Effector CD4-positive, alpha-beta T cell (primary cell): ENCODE data around the gene SLC35A2.
"Not testable (repeated sequence)": the region's sequence is repeated elsewhere in the genome, so short reads cannot be mapped to it uniquely, and the experiment has no call there.

Source experiments
- DNase-seq: peaks from one replicate; pipeline ENCODE4 v3.0.0-alpha.2; 2020

Gene SLC35A2

DNA sequence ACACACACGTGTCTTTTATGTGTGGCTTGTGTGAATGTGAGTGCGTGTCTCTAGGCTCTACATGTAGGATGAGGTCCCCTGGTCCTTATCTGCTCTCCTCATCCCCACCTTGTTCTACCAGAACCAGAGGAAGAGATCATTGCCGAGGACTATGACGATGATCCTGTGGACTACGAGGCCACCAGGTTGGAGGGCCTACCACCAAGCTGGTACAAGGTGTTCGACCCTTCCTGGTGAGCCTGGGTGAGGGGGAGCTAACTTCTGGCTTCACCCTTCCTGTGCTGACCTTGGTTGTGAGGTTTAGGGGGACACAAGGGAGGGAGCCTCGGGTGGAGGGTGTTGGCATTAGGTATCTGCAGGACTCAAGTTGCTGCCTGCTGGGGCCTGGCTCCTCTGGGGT lies 10.4 kb downstream of the SLC35A2 start:
- DNase-seq, result no peak

DNA sequence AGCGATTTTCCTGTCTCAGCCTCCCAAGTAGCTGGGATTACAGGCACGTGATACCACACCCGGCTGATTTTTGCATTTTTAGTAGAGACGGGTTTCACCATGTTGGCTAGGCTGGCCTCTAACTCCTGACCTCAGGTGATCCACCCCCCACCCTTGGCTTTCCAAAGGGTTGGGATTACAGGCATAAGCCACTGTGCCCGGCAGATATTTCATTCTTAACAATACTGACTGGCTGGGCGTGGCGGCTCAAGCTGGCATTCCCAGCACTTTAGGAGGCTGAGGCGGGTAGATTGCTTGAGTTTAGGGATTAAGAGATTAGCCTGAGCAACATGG lies 12.4 kb downstream of the SLC35A2 start:
- no peak for DNase-seq

DNA sequence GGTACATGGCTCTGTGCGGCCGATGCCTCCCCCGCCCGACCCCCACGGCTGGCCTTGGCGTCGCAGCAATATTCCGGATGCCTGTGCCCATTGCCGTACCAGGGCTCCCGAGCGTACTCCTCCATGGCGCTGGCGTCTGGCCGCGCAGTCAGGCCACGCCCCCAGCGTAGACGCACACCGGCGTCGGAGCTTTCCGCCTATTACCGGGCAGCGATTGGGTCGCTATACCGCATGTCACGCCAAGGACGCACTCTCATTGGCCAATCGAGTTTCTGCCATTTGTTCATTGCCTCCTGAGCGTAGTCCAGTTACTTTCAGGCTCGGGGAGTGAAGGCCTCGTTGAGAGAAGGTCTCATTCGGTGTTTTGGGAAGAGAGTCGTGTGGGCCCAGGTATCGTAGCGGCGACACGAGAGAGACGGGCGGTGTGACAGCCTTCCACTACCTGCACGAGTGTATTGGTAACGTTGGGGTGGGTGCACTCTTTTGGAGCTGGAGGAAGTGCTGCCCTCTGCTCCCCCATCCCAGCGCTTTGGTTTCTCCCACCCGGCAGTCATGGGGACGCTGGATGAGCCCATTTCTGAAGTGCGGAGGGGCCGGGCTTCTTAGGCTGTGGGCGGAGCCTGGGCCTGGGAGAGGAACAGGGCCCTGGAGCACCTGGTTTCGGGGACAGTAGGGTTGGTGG lies 13.7 kb downstream of the SLC35A2 start, which contains the start of the genes PQBP1 and TIMM17B:
Gene PQBP1 (plus strand): TSS at position 306 of the 682 bp plus-strand sequence. CDS start 580 bp downstream, outside the sequence.
Gene TIMM17B (minus strand): TSS at position 144 of the 682 bp plus-strand sequence. CDS start 19 bp downstream, at position 125.
- peak; percentile 81 for DNase-seq

DNA sequence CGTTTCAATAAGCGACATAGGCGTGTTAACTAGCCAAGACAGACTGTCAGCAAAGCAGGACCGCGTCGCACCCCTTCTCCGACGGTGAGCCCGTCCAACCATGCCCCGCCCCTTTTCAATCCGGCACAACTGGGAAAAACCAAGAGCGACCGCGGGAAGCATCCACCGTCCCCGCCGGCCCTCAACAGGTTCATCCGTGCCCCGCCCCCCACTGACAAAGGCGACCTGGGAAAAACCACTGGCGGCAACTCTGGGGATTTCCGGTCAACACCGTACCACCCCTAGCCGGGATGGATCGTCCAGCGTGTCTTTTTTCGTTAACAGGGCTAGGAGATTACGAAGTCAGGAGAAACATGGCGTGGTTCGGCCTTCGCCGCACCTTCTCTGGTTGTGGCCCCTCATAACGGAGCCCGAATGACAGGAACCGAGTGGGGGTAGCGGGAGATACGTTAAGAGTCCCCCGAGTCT lies 14.3 kb downstream of the SLC35A2 start:
- DNase-seq, result peak; percentile 50

DNA sequence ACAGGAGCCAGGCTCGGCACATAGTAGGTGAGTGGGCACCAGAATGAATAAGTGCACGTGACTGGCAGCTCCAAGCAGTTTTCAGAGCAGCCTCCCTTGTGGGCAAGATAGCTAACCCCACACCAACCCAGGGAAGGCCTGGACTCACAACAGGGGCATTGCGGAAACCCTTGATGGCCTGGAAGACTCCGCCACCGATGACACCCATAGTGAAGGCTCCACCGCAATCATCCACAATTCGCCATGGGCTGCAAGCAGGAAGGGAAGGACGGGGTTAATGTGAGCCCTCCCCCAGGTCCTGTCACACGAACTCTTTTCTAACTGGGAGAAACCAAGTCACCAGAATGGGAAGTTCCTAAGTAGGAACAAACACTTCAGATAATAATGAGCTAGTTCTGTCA lies 14.8 kb downstream of the SLC35A2 start:
- DNase-seq, result no peak

DNA sequence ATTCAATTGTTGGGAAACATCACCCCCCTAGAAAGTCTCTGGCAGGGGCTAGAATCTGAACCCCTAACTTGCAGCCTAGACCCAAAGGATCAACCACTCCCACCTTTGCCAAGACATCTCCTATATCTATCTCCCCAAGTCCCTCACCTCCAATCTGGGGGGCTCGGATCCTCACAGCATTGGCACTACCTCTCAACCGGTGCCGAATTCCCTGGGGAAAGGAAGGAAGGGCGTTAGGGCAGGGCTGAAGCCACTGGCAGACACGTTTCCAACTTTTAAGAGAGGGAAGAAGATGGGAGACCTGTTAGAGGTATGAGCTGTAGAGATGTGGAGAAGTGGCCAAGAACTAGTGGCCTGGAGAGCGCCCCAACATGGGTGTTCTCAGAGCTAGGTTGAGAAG lies 16.6 kb downstream of the SLC35A2 start:
- no peak for DNase-seq

DNA sequence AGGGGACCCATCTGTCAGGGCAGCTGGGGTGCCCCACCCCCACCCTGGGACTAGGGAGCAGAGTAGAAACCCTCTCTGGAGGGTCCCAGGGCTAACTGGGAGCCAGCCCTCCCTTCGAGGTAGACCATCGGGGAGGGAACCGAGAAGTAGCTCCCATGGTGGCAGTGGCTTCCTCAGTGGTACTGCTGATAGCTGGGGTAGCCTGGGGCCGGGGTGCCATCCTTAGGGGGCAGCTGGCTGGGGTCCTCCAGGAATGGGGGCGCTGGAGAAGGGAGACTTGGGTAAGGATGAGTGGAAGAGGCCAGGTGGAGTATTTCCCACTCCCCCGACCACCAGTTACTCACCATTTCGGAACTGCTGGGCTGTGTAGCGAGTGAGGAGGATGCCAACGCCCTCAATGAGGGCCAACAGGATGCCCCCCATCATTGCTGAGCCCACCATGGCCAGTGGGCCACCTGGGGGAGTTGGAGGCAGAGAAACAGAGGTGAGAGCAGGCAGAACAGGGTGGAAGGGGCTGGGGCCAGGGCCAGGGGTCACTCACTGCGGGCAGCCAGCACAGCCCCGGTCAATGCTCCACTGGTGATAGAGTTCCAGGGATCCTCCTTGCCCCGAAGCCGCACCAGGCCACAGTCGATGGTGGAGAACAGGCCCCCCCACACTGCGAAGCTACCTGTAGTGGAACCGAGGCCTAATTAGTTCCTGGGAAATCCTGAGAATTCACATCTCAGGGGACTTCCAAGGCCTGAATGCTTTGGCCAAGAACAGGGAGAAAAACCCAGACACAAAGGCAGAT lies 17.7 kb downstream of the SLC35A2 start:
- DNase-seq, result no peak

DNA sequence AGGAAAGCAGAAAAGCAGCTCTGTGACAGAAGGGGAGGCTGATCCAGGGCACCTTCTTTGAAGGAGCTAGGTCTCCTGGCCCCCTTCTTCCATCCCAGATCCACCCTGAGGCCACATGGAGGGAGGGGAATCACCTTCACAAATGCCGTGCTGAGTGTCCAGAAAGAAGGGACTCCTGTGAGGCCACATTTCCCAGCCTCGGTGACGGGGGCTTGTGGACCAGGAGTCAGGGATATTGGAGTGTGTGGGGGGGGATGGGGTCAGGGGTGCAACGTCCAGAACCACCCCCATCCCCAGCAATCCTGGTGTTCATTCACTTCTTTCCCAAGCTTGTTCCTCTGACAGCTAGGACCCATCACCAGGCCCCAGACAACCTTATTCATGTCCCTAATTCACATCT lies 18.6 kb downstream of the SLC35A2 start:
- DNase-seq, result no peak

DNA sequence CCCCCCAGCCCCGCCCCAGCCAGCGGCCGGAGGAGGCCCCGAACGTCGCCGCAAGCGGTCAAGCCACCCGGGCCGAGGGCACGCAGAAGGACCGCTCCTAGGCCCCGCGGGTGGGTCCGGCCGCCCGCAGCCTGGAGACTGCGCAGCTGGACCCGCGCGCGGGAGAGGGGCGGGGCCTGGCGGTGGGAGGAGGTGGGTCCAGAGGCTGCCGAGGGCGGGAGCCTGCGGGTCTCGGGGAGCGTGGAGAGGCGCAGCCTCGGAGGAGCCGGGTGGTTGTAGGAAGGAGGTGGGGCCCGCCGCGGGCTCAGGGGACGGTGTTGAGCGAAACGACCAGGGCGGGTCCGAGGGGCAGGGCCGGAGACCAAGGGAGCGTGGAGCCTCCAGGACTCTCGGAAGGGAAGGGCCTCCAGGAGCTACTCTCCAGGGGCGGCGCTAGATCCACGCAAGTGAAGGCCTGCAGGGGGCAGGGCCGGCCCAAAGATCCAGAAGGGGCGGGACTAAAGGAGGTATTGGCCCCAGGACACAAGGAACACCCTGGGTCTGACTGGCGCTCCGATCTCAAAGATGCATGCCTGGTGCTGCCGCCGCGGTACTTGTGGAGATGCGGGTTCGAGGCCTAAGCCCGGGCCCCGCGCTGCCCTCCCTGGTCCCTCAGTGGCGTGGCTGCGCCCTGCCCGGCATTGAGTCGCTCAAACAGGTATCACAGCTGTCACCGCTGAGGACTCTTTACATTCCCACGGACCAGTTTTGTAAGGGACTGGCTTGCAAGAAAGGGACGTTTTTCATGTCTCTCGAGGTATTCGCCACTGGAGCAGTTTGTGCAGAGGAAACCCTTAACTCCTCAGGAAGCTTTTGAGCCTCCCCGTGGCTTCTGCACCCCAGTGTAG lies 19.8 kb downstream of the SLC35A2 start:
- DNase-seq, result peak; percentile 68

DNA sequence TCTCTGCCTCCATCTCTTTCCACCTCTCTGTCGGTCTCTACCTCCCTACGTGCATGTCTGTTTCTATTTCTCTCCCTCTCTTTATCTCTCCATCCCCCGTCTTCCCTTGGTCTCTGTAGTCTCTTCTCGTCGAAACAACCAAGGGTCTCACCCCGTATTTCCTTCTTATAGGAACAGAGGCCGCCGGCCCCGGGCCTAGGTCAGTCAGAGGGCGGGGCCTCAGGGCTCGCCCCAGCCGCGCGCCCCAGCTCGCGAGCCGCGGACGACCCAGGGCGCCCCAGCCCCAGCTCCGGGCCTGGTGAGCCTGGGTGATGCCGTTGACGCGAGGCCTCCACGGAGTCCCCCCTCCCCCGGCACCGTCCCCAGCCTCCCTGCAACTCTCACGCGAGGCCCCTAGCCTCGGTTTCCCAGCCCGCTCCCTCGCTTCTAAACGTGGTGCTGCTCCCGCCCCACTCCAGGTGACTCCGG lies 20.5 kb downstream of the SLC35A2 start:
- no peak for DNase-seq

DNA sequence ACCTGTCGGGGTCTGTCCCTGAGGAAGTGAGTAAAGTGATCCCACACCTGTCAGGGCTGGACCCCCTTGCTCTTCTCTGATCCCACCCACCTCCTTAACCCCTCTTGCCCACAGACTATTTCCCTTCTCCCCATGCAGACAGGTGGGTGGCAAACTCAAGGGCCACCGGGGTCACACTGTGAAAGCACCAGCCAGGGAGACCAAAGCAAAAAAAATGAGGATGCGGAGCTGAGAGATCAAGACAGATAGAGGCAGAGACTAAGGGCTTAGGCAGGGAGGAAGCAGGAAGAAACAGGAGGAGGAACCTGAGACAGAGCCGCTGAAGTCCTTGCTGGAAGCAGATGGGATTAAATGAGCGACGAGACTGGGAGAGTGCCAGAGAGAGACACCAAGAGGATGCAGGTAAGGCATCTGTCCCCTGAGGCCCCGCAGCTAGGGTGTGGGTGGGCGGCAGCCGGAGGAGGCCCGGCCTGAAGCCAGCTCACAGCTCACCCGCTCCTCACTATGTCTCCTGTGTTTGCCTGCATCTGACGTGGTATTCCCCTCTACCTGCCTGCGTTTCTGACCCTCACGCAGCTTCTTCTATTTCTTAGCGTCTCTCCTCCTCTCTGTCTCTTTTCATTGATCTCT lies 21.0 kb downstream of the SLC35A2 start:
- no peak for DNase-seq

DNA sequence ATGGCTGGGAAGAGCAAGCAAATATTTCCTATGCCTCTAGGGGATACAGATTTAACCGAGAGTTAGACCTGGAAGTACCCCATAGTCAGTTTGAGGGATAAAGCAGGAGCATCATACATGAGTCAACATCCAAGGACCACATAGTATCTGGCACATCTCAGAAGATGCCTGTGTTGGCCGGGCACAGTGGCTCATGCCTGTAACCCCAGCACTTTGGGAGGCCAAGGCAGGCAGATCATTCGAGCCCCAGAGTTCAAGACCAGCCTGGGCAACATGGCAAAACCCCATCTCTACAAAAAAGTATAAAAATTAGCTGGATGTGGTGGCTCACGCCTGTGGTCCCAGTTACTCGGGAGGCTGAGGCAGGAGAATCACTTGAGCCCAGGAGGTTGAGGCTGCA lies 24.9 kb downstream of the SLC35A2 start:
- DNase-seq, result not testable (repeated sequence)

DNA sequence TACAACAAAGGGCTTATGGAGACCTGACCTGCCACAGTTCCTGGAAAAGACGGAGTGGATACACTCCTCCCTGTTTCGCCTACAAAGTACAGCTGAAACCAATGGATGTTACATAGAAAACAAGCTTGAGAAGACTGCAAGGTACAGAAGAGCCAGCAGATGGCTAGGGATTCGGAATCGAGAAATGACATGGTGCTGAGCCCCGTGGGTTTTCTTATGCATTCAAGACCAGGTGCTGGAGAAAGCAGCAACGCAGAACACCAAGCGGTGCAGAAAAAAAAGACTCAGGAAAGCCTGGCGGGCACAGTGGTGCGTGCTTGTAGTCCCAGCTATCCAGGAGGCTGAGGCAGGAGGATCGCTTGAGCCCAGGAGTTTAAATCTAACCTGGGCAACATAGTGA lies 27.7 kb downstream of the SLC35A2 start:
- no peak for DNase-seq

DNA sequence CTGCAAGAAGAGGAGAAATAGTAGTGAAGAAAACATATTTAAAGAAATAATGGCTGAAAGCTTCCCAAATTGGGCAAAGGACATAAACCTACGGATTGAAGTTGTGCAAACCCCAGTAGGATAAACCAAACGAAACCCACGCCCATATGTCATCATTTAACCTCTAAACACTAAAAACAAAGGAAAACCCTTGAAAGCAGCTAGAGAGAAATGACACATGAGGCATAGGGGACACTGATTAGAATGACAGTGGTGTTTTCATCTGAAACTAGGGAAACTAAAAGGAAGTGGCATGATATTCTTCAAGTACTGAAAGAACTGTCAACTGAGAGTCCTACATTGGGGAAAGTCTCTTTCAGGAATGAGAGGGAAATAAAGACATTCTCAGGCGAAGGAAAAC lies 34.5 kb downstream of the SLC35A2 start:
- not testable (repeated sequence) for DNase-seq

DNA sequence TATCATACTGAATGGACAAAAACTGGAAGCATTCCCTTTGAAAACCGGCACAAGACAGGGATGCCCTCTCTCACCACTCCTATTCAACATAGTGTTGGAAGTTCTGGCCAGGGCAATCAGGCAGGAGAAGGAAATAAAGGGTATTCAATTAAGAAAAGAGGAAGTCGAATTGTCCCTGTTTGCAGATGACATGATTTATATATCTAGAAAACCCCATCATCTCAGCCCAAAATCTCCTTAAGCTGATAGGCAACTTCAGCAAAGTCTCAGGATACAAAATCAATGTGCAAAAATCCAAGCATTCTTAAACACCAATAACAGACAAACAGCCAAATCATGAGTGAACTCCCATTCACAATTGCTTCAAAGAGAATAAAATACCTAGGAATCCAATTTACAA lies 39.4 kb downstream of the SLC35A2 start:
- not testable (repeated sequence) for DNase-seq

DNA sequence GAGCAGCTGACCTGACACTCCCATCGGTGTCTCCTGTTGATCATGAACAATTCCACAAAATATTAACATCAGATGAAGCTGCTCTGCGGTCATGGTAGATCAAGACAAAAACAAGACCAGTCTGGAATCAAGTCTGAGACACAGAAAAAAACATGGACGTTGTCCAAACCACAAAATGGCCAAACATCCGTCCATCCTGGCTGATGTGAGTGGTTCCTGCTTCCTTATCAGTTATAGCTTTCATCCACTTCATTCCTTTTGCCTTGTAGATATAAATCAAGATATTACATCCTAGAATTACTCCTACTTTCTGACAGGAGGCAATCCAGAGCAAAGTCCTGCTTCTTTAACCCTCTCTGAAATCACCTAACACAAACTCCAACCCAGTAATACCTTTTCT lies 47.2 kb downstream of the SLC35A2 start:
- no peak for DNase-seq

DNA sequence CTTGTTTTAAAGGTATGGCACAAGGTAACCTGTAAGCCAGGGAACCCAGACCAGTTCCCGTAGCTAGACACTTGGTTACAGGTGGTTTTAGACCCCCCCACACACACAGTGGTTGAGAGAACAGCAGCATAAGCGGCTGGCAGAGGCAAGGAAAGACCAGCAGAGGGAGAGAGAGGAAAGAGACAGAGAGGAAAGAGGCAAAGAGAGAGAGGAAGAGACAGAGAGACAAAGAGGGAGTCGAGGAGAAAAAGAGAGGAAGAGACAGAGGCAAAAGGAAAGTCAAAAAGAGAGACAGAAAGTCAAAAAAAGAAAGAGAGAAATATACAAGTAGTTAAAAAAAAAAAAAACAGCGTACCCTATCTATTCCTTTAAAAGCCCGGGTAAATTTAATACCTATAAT lies 56.5 kb downstream of the SLC35A2 start:
- DNase-seq, result no peak

DNA sequence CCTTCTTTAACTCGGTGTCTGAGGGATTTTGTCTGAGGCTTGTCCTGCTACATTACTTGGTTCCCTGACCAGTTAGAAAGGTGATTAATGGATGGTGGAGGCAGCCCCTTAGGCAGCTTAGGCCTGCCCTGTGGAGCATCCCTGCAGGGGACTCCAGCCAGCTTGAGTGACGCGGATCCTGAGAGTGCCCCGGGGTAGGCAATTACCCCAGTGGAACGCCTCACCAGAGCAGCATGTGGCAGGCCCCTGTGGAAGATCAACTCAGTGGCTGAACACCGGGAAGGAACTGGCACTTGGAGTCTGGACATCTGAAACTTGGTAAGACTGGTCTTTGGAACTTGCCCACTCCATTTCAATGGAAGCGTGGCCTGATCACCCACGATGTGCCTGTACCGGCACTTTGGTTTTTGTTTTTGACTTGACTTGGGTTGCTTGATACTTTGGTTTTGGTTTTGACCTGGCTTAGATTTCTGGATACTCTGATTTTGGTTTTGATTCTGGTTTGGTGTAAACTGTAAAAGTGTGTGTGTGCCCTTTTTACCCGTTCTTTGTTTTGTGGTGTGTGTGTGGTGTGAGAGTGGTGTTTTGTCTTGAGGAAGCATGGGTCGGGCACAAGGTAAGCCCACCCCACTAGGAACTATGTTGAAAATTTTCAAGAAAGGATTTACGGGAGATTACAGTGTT lies 57.2 kb downstream of the SLC35A2 start:
- not testable (repeated sequence) for DNase-seq

DNA sequence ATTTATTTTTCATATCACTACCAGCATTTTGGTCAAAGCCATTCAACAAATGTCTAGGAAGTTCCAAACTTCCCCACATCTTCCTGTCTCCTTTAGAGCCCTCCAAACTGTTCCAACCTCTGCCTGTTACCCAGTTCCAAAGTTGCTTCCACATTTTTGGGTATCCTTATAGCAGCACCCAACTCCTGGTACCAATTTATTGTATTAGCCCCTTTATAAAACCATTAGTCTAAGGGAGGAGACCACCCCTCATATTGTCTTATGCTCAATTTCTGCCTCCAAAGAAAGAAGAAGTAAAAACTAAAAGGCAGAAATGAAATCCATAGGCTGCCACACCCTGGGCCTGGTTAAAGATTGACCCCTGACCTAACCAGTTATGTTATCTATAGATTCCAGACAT lies 58.0 kb downstream of the SLC35A2 start:
- DNase-seq, result not testable (repeated sequence)
